ENCODE data around the gene GPR63. TPM values are rescaled to one million over a fixed set of nuclear protein-coding genes. Genes with fewer than 3 reads are reported as not detected.

The GPR63 gene
- total RNA-seq, 1 donor from 2014 or later, result under 0.01 TPM

- no peak for DNase-seq (ENCODE audit: low read depth, low spot score)
Observed at GRCh38 chr6:96821034-96821433, 16.2 kb downstream of the GPR63 start.

- DNase-seq (ENCODE audit: low read depth, low spot score), result no peak
Observed at GRCh38 chr6:96816301-96816817, 20.9 kb downstream of the GPR63 start.

DNA sequence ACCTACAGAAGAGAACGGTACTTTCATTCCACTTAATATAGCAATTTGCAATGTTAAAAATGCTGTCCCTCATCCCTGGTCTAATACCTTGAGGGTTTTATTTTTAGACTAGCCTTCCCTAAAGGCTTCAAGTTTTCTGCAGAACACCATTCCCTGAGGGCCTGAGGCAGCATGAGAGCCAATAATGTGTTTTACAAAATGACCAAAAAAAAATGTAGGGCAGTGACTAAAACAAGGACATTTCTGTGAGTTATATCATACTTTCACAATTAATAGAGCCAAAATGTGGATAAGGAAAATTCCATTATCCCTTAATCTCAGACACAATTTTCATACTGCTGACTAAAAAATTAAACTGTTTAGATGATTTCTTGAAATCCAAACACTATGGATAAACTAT lies 22.7 kb downstream of the GPR63 start:
- DNase-seq (ENCODE audit: low read depth, low spot score), result no peak

DNA sequence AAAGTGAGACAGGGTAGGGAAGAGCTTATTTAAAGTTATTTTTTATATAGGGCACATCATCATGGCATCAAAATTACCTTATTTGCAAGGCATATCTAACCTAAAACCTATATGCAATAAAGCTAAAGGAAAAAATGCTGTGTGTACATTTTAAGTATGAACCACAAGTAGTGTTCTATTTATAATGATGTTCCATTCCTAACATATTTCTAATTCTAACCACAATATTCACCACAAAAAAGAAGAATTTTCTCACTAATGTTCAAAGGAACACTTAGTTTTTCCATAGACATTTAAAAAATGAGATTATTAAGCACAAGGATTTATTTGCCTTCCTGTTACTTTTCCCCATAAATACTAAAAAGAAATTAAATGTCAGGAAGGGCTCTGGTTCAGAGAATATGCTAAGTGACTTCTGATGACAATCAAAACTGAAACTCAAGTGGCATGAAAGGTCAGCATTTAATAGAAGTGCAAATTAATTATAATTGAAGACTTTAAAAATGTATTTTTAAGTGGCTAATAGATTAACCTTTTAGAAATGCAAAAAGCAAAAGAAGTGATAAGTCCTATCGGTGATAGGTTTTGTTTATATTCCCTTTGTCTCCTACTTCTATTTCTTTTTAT lies 25.1 kb downstream of the GPR63 start:
- no peak for DNase-seq (ENCODE audit: low read depth, low spot score)

- DNase-seq (ENCODE audit: low read depth, low spot score), result no peak
Observed at GRCh38 chr6:96811670-96812069, 25.6 kb downstream of the GPR63 start.

- DNase-seq (ENCODE audit: low read depth, low spot score), result no peak
Observed at GRCh38 chr6:96811136-96811535, 26.1 kb downstream of the GPR63 start.

GRCh38 chr6:96809119-96809518 lies 28.2 kb downstream of the GPR63 start:
- no peak for DNase-seq (ENCODE audit: low read depth, low spot score)

DNA sequence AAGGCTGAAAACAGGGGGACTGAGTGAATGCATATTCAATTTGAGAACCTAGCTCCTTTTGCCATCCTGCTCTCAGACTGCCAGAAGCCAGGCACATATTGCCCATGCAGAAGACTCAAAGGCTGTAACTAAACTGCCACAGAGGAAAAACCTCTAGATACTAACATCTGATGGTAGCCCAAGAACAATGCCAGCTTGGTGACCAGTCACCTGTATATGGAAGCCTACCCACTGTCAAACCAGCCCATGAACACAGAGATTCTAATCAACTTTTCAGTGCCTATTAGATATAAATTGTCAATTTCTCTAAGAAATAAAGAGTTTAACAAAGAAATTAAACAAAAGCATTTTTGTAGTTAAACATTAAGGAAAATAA lies 34.2 kb downstream of the GPR63 start:
- DNase-seq (ENCODE audit: low read depth, low spot score), result no peak

GRCh38 chr6:96795481-96795880 lies 41.8 kb downstream of the GPR63 start:
- no peak for DNase-seq (ENCODE audit: low read depth, low spot score)

GRCh38 chr6:96794980-96795379 lies 42.3 kb downstream of the GPR63 start:
- no peak for DNase-seq (ENCODE audit: low read depth, low spot score)

GRCh38 chr6:96792561-96793190 lies 44.6 kb downstream of the GPR63 start:
- no peak for DNase-seq (ENCODE audit: low read depth, low spot score)

DNA sequence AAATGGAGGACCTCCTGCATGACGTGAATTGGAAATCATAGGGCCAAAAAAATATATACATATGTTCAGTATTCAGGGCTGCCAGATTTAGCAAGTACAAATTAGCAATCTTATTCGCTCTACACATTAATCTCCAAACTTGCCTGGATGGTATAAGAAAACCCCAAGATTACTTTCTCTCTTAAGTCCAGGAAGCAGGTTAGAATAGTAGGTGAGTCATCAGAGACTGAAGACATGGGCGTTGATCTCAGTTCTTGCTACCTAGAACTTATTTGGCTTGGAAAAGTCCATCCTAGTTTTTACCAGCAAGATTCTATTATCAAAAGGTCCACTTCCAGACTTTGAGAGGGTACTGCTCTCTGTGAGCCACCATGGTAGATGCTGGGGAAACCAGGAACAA lies 47.4 kb downstream of the GPR63 start:
- DNase-seq (ENCODE audit: low read depth, low spot score), result no peak

DNA sequence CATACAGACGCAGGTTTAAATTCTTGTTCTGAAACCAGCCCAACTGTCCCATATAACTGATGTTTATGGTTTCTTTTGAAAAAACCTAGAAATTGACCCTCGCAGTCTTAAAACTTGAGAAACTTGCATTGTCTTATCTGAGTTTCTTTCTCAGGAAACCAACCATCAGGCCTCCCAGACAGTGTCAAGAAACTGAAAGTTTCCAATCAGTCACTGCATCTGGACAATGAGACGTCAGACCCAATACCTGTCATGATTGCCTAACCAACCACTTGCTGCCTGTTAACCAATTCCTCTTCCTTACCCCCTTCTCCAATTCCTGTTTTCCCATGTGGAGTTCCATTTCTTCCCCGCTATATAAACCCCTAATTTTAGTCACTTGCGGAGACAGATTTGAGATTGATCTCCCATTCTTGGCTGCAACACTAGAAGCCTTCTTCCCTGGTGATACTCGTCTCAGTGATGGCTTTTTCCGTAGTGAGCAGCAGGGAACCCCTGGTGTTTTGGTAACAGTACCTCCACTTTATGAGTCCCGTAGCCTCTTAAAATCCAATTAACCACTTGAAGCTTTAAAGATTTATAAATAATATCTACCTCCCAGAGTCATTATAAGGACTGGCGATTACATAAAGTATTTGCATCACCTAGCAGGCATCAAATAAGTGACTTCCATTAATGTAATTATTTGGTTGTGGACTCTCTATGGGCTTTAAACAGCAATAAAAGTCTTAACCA lies 49.3 kb downstream of the GPR63 start:
- no peak for DNase-seq (ENCODE audit: low read depth, low spot score)

DNA sequence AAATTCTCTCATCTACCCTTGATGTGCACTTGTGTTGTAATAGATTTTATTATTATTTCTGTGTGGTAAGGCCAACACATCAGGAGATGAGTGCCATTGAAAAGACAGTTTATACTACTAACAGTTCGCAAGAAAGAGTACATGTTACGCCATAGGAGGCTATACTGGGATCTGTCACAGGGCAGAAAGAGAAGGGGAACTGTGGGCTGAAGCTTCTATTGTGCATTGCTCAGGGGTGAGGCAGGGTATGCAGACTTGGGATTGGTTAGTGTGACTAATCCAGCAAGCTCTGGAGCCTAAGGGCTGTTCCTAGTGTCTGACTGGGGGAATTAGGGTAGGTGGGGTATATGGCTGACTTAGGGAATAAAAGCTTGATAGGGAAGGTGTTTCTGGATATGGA lies 50.9 kb downstream of the GPR63 start:
- DNase-seq (ENCODE audit: low read depth, low spot score), result no peak

- DNase-seq (ENCODE audit: low read depth, low spot score), result no peak
Observed at GRCh38 chr6:96784650-96785049, 52.6 kb downstream of the GPR63 start.

DNA sequence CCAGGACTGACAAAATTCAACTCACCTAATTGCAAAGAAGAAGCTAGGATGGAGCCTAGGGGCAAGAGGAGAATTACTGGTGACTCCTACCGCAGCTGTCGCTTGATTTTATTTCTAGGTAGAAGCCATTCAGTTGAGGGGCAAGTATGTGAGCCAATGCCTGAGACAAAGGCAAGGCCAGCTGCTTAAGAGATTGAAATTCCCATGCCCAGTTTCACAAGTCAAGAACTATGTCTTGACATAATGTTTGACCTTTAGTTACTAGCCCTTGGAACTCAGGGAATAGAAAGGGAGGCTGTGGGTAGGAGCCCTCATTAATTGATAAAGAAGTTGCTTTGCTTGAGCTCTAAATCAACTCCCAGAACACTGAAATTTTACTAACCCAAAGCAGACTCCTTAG lies 54.0 kb downstream of the GPR63 start:
- no peak for DNase-seq (ENCODE audit: low read depth, low spot score)

GRCh38 chr6:96781557-96781956 lies 55.7 kb downstream of the GPR63 start:
- DNase-seq (ENCODE audit: low read depth, low spot score), result no peak

DNA sequence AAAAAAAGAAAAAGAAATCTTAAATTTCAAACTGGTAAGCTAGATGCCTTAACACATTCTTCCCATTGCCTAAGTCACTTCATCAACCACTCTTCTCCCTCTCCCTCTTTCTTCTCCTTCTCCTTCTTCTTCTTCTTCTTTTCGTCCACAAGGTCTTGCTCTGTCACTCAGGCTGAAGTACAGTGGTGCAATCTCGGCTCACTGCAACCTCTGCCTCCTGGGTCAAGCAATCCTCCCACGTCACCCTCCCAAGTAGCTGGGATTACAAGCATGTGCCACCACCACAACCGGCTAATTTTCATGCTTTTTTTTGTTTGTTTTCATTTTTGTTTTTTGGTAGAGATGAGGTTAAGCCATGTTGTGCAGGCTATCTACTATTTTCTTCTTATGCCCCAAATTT lies 60.2 kb downstream of the GPR63 start:
- no peak for DNase-seq (ENCODE audit: low read depth, low spot score)

DNA sequence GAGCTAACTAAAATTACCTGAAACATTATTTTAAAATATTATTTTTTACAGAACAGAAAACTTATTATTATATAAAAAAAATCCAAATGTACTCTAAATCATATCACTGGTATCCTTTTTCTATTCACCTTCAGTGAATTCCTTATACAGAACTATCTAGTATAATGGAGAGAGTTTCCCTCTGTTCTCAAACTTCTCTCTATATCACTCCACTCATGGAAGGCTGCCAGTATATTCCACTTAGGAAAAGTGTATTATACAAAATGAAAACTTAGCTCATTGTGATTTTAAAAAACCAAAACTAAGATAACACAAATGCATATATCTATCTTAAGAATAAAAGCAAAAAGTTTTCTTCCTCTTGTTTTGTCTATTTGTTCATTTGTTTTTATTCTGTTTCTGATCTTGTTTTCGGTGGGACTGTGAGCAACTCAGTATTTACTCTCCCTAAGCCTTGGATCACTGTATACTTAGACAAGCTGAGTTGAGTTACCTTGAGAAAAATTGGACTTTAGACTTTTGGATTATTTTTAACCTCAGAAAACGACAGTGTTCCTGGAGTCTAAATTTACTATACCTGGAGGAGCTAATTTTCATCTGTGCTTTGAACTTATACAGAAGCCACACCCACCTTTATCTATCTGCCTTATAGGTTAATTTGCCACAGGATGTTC lies 61.4 kb downstream of the GPR63 start:
- DNase-seq (ENCODE audit: low read depth, low spot score), result no peak

- no peak for DNase-seq (ENCODE audit: low read depth, low spot score)
Observed at GRCh38 chr6:96766769-96767168, 70.5 kb downstream of the GPR63 start.

GRCh38 chr6:96762599-96762998 lies 74.7 kb downstream of the GPR63 start:
- no peak for DNase-seq (ENCODE audit: low read depth, low spot score)

GRCh38 chr6:96761794-96762193 lies 75.5 kb downstream of the GPR63 start:
- DNase-seq (ENCODE audit: low read depth, low spot score), result no peak

Data from pulmonary artery endothelial cell (primary cell).